NCI-H1436 treated with DMSO at 0.1 percent for 48 hours (cell line): ENCODE data around the gene PRR20A.
"Not testable (repeated sequence)": the region's sequence is repeated elsewhere in the genome, so short reads cannot be mapped to it uniquely, and the experiment has no call there.

ENCODE experiments used
- DNase-seq: peaks from one replicate; lab custom pipeline; 2025; lab: John Stamatoyannopoulos, UW

Gene PRR20A

DNA sequence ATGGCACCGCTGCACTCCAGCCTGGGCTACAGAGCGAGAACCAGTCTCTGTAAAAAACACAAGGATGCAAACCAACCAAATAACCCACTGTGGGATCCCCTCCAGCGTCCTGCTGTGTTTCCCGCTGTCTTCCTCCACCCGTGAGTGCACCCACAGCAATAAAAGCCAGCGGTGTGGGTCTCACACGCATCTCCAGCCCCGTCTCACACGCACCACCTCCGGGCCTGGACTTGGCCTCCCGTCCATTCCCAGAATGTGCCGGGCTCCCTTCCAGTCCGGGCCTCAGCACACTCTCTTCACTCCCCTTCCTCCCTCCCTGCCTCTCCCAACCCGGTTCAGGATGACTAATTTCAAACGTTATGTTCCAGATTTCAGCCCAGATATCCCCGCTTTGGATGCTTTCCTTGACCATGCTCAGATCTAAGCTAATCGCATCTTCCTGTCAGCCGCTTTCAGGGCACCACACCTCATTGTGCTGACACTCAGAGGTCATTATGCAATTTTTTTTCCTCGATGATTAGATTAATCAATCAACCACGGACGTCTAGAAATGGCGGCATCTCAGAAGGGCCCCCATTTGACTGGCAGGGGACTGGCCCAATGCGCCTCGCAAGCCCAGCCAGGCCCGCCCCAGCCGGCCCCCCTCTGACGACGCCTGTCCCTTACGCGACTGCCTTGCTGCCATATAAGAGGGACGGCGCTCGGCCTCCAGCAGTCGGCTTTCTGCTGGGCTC is at the start of gene PRR20A:
TSS of gene PRR20A (plus strand) at position 684 of the 734 bp plus-strand sequence. CDS start 387 bp downstream, outside the sequence.
- not testable (repeated sequence) for DNase-seq

DNA sequence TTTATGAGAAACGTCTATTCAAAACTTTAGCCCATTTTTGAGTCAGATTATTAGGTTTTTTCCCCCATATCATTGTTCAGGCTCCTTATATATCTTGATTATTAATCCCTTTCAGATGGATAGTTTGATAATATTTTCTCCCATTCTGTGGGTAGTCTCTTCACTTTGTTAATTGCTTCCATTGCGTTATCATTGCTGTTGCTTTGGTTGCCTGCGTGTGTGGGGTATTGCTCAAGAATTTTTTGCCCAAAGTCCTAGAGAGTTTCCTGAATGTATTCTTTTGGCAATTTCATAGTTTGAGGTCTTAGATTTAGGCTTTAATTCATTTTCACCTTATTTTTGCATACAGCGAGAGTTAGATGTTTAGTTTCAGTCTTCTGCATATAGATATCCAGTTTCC is 25.8 kb upstream of the PRR20A start:
- no peak for DNase-seq

DNA sequence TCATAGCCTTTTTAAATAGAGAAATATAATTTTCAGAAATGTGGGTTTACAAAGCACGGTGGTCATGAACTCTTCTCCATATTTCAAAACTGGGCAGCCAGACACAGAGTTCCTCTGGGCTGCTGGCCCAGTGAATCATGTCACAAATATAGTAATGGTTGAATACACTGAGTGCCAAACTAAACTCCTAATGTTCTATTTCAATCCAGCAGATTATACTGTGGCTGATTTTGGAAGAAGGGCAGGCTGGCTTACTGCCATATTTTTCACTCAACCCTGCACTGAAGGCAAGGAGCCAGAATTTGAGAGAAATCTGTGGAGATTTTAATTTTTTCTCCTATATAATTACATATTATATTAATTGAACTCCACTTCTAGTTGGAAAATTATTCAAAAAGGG is 17.0 kb upstream of the PRR20A start:
- DNase-seq = no peak

DNA sequence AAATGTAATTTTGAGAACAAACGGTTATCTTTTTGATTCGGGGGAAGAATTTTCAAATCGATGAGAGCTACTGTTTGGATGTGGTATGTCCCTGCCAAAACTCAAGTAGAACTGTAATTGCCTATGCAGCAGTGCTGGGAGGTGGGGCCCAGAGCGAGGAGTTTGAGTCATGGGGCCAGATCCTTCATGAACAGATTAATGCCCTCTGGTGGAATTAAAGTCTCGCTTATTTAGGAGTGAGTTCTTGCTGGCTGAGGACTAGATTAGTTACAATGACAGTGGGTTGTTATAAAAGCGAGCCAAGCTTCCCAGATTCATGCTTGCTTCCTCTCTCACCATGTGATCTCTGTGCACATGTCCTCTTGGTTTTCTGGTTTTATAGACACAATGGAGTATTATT is 11.8 kb upstream of the PRR20A start:
- DNase-seq = no peak

DNA sequence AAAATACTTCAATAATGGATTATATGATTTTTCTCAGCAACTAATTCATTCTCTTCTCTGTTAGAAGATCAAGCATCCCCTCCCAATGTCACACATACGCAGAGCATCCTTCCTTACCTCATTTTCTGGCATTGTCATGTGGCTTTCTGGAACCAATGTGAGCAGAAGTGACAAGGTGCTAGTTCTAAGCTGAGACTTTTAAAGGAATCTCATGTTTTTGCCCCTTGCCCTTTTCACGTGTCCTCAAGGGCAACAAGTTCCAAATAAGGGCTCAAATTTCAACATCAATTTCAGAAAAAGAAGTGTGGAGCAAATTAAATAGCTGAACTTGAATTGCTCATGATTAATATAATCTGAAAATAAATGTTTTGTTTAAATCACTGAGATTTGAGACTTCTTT is 4.6 kb upstream of the PRR20A start:
- no peak for DNase-seq

DNA sequence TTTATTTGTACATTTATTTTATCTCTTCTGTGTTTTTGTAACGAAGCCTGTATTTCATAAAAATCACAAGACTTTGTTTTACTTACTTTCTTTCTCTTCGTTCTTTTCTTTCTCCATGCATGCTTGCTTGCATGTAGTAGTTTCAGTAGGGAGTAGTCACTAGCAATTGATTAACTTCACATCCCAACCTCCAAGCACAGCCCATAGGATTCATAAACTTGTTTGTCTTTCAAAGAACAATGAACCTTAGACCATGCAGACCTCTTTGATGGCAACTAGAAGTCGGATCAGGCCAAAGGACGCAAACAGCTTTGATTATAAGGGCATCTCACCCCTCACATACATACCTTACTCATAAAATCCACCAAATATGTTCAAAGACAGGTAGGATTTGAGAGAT is 3.1 kb upstream of the PRR20A start:
- DNase-seq = no peak

DNA sequence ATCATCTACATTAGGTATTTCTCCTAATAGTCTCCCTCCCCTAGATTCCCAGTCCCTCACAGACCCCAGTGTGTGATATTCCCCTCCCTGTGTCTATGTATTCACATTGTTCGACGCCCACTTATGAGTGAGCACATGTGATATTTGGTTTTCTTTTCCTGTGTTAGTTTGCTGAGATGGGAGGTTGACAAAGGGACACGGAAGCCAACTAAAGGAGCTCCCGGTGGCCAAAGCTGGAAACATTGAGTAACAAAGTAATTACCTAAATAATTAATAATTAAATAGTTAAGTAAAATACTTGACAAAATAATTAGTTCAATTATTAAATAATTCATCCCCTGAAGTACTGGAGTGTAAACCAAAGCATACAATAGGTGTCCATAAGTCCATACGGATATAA is 1.7 kb upstream of the PRR20A start:
- no peak for DNase-seq

DNA sequence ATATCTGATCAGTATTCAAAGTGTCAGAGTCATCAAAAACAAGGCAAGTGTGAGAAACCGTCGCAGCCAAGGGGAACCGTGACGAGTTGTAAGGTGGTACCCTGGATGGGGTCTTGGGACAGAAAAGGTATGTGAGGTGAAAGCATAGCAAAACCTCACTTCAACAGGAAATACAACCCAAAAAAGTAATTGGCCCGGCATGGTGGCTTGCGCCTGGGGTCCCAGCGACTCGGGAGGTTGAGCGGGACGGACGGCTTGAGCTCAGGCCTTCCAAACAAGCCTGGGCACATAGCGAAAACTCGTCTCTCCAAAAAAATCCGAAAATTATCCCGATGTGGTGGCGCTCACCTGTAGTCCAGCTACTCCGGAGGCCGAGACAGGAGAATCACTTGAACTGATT is 937 bp upstream of the PRR20A start:
- DNase-seq = not testable (repeated sequence)

DNA sequence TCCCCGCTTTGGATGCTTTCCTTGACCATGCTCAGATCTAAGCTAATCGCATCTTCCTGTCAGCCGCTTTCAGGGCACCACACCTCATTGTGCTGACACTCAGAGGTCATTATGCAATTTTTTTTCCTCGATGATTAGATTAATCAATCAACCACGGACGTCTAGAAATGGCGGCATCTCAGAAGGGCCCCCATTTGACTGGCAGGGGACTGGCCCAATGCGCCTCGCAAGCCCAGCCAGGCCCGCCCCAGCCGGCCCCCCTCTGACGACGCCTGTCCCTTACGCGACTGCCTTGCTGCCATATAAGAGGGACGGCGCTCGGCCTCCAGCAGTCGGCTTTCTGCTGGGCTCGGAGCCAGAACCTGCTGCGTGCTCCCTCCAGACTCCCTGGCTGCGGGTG is 6.5 kb downstream of the PRR20A start, which contains the start of gene PRR20B:
TSS of gene PRR20B (plus strand) at position 301 of the 400 bp plus-strand sequence. CDS start 387 bp downstream, outside the sequence.
- DNase-seq = not testable (repeated sequence)

DNA sequence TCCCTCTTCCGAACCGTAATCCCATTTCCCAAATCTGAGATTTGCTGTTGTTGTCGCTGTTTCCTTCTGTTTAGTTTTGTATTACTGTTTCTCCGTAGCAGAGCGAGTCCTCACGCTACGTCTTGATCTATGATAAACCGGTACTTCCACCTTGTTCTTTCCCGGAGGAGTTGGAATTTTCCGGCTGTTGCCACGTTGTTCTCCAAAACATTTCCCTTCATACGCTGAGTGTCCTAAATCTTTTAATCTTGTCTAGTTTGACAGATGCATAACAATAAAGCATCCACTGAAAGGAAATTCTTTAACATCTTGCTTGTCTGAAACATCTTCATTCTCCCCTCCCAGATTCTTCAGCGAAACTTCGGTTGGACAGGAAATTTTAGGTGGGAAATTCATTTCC is 7.4 kb downstream of the PRR20A start:
- DNase-seq = not testable (repeated sequence)

DNA sequence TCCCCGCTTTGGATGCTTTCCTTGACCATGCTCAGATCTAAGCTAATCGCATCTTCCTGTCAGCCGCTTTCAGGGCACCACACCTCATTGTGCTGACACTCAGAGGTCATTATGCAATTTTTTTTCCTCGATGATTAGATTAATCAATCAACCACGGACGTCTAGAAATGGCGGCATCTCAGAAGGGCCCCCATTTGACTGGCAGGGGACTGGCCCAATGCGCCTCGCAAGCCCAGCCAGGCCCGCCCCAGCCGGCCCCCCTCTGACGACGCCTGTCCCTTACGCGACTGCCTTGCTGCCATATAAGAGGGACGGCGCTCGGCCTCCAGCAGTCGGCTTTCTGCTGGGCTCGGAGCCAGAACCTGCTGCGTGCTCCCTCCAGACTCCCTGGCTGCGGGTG is 13.0 kb downstream of the PRR20A start, which contains the start of gene PRR20C:
TSS of gene PRR20C (plus strand) at position 301 of the 400 bp plus-strand sequence. CDS start 387 bp downstream, outside the sequence.
- not testable (repeated sequence) for DNase-seq

DNA sequence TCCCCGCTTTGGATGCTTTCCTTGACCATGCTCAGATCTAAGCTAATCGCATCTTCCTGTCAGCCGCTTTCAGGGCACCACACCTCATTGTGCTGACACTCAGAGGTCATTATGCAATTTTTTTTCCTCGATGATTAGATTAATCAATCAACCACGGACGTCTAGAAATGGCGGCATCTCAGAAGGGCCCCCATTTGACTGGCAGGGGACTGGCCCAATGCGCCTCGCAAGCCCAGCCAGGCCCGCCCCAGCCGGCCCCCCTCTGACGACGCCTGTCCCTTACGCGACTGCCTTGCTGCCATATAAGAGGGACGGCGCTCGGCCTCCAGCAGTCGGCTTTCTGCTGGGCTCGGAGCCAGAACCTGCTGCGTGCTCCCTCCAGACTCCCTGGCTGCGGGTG is 19.6 kb downstream of the PRR20A start, which contains the start of gene PRR20D:
TSS of gene PRR20D (plus strand) at position 301 of the 400 bp plus-strand sequence. CDS start 387 bp downstream, outside the sequence.
- not testable (repeated sequence) for DNase-seq

DNA sequence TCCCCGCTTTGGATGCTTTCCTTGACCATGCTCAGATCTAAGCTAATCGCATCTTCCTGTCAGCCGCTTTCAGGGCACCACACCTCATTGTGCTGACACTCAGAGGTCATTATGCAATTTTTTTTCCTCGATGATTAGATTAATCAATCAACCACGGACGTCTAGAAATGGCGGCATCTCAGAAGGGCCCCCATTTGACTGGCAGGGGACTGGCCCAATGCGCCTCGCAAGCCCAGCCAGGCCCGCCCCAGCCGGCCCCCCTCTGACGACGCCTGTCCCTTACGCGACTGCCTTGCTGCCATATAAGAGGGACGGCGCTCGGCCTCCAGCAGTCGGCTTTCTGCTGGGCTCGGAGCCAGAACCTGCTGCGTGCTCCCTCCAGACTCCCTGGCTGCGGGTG is 26.2 kb downstream of the PRR20A start, which contains the start of gene PRR20E:
TSS of gene PRR20E (plus strand) at position 301 of the 400 bp plus-strand sequence. CDS start 387 bp downstream, outside the sequence.
- DNase-seq = not testable (repeated sequence)

DNA sequence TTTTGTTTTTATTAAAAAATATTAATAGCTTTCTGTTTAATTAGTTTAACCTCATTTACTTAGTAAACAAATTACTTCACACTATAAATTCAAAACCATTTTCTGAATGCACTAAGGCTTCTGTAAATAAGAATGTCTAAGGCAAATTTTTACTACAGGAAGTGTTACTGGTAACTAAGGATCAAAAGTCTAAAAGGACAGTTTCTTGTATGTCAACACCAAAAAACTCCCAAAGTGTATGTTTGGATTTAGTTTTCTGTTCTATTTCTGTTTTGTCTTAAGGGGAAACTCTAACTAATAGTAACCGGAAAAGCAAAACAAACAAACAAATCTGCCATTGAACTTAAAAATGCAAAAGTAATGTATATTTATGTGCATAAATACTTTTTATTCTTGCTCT is 50.9 kb downstream of the PRR20A start:
- no peak for DNase-seq
